KOPT-K1 (cell line): ENCODE data around the gene TRPT1.

Experiments used
- H3K27ac ChIP-seq: fragments of 200-600 bp; sonication (generic); 2 replicates; pipeline ENCODE4 v1.5.1; 2016; ENCODE audit warnings: antibody characterized with exemption, mild to moderate bottlenecking, low read depth, low read length; ENCODE audit not compliant: poor library complexity, severe bottlenecking
- H3K36me3 ChIP-seq: fragments of 200-600 bp; sonication (generic); 2 replicates; pipeline ENCODE4 v1.5.1; 2017; ENCODE audit warnings: antibody characterized with exemption, mild to moderate bottlenecking, low read length, moderate library complexity; ENCODE audit not compliant: insufficient read depth
- H3K9me3 ChIP-seq: fragments of 200-600 bp; sonication (generic); 2 replicates; pipeline ENCODE4 v1.5.1; 2017; ENCODE audit warnings: antibody characterized with exemption, low read length, mild to moderate bottlenecking; ENCODE audit not compliant: insufficient read depth, poor library complexity, severe bottlenecking

The TRPT1 gene

DNA sequence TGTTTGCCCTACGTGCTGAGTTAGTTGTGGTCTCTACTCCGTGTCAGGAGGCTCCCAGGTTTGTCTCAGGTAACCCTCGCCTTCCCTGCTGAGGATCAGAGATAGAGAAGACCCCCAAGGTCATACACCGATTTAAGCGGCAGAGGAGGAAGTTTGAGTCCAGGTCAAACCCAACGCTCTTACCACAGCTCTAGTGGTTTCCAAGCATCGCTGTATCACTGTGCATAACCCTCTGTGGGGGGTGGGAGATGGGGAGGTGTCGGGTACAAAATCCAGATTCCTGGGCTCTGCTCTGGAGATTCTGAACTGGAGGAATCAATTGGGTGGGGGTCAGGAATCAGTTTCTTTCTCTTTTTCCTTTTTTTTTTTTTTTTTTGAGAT lies 5.0 kb upstream of the TRPT1 start:
- Histone ChIP-seq H3K27ac (peak overlapping the region; percentile 60), H3K9me3 (no peaks in the 10 kb centered on the region), H3K36me3 (peaks cover 3% of the 10 kb centered on the region; the same call in 1 of the 2 replicates)

DNA sequence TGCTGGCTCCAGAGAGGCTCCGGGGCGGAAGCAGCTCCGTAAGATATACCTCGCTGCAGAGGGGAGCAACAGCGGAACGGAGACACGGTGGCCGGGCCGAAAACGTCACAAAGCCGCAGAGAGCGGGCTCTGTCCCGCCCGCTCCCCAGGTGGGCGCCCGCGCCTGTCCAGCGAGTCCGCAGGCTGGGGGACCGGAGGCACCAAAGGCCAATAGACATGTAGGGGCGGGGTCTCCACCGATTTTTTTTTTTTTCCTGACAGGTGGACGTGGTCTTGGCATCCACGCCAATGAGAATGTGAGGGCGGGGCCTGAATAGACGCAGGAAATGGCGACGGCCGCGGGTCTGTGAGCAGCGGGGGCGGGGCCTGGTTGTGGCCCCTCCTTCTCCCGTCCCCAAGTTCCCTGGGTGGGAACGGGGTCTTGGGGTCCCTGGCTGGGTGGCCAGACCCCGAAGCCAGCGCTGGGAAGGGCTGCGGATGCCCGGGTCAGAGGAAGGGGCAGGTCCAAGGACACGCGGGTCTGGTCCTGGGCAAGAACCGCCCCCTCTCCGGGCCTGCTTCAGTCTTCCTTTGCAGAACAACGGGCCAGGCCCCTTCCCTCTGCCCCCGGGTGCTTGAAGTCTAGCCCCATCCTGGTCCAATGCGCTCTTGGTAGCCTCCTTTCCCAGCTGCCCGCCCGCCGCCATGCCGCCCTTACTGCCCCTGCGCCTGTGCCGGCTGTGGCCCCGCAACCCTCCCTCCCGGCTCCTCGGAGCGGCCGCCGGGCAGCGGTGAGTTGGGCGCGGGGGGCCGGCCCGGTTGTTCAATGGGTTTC lies 4.4 kb upstream of the TRPT1 start, which contains the start of gene DNAJC4:
Gene DNAJC4, plus strand, starts transcription at position 378 of the 814 bp plus-strand sequence. Its CDS starts 307 bp downstream, at position 685.
- Histone ChIP-seq H3K36me3 (peaks cover 3% of the 10 kb centered on the region; the same call in 1 of the 2 replicates), H3K27ac (peak within 1 kb of the TSS; percentile 60), H3K9me3 (no peaks in the 10 kb centered on the region)

DNA sequence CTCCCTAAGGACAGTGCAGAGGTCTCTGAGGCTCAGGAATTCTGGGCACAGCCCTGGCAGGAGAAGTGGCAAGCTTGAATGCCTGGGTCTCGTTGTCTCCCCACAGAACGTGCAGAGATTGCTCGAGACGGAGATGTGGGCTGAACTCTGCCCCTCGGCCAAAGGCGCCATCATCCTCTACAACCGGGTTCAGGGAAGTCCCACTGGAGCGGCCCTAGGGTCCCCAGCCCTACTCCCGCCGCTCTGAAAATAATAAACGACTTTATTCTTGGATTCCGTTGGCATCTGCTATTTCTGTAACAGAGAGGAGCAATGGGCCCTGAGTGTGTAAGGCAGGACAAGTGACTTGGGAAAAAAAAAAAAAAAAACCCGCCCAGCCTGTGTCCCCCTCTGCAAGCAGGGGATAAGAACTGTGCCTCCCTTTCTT lies 3.8 kb upstream of the TRPT1 start:
- no peaks in the 10 kb centered on the region for H3K9me3 ChIP-seq
- H3K36me3 ChIP-seq: peaks cover 3% of the 10 kb centered on the region; the same call in 1 of the 2 replicates
- peak overlapping the region; percentile 60 for H3K27ac ChIP-seq

DNA sequence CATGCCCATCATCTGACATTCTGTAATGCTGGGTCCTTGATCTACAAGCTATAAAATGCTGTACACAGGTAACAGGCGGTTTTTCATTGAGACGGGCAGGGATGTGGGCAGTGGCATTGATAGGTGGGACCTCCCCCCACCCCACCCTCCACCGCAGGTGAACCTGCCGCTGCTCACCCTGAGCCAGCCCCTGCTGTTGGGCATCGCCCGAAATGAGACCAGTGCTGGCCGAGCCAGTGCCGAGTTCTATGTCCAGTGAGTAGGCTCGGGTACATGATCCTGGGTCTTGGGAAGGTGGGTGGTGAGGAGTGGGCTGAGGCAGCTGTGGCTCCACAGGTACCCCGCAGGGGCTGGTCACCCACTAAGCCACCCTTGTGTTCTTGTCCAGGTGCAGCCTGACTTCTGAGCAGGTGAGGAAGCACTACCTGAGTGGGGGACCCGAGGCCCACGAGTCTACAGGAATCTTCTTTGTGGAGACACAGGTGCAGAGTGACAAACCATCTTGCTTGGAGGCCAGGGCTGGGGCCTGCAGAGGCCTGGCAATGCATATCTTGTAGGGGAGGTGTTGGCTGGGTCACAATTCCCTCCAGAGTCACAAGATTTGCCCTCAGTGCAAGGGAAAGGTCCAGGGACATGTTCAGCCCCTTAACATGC lies 3.2 kb upstream of the TRPT1 start:
- H3K36me3 ChIP-seq: peaks cover 8% of the 10 kb centered on the region
- no peaks in the 10 kb centered on the region for H3K9me3 ChIP-seq
- H3K27ac ChIP-seq: peak overlapping the region; percentile 60

DNA sequence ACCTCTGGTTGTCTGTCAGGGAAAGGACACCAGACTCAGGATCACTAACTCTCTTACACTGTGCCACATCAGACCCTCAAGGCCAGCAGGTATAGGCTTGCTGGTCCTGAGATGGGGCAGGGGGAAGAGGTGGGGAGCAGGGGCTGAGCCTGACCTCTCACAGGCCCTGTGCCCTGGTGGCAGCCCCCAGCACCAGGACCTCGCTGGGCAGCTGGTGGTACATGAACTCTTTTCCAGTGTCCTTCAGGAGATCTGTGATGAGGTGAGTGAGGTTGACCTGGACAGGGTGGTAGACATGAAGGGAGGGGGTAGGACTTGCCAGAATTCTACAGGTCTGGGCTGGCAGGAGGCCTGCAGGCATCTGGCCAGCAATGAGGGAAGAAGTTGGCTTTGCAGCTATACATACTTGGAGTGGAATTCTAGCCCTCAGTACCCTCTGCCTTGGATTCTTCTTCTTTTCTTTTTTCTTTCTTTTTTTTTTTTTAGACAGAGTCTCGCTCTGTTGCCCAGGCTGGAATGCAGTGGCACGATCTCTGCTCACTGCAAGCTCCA lies 1.5 kb upstream of the TRPT1 start:
- Histone ChIP-seq H3K27ac (peak overlapping the region; percentile 92), H3K9me3 (no peaks in the 10 kb centered on the region), H3K36me3 (peaks cover 25% of the 10 kb centered on the region)

DNA sequence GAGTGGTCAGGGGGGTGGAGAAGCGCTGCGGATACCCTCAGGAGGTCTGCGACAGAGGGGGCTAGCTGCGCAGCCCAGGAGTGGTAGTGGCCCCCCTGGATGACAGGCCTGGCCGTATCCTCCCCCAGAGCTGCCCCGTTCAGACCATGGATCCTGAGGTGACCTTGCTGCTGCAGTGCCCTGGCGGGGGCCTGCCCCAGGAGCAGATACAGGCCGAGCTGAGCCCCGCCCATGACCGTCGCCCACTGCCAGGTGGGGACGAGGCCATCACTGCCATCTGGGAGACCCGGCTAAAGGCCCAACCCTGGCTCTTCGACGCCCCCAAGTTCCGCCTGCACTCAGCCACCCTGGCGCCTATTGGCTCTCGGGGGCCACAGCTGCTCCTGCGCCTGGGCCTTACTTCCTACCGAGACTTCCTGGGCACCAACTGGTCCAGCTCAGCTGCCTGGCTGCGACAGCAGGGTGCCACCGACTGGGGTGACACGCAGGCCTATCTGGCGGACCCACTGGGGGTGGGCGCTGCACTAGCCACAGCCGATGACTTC lies 593 bp upstream of the TRPT1 start:
- Histone ChIP-seq H3K27ac (peak overlapping the region; percentile 92), H3K36me3 (peaks cover 28% of the 10 kb centered on the region), H3K9me3 (no peaks in the 10 kb centered on the region)

DNA sequence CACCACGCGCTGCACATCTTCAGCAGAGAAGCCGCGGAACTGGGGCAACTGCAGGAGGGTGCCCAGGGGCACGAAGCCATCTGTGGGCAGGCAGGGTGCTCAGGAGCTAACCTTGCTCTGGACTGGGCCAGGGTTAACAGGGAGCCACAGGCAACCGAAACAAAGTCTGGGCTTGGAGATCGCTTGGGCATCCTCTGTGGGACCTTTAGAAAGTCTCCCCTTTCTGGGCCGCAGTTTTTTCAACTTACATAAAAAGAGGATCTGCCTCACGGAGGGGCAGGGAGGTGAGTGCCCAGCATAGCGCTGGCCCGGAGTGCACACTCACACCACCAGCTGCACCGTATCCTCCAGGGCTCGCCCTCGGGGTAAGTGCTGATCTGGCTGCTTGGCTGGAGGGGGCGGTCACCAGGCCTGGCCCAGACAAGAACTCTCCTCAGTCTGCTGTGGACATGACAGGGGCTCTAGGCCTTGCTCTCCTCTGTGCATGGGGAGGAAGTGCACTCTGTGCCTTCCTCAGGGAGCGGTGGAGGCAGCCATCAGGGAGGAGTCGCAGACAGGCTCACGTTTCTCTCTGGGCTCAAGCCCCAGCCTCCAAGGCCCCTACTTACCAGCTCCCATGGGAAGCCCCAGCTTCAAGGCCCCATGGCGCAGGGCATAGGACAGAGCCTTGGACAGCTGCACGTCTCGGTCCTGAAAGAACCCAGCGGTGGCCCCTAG lies 937 bp downstream of the TRPT1 start:
- Histone ChIP-seq H3K27ac (peak overlapping the region; percentile 92), H3K36me3 (peaks cover 43% of the 10 kb centered on the region), H3K9me3 (no peaks in the 10 kb centered on the region)

DNA sequence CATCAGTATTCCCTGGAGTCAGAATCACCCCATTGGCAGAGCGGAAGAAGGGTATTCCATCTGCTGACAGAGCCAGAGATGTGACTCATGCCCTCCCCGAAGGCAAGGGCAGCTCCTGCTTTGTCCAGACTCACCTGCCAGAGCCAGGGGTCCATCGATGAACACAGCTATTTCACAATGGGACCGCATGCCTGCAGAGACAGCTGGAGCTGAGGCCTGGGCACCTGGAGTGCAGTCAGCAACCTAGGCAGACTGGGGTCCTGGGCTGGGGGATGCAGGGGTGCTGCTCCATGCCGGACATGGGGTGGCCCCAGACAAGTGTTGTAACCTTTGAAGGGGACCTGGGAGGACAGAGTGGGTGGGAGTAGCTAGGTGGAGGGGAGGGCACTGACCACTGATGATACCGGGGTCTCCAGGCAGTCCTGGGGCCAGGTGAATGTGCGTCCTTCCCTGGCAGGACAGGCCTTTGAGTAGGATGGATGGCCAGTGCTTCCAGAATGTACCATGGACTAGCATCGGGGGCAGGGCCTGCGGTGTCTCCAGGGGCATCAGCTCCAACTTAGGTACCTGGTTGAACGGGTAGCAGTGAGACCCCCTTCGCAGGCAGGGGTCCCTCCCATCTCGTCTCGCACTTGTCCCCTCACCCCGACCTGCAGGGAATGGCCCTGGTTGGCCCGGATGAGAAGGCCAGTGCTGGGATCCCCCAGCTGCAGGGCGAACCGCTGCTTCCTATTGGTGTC lies 1.7 kb downstream of the TRPT1 start:
- peaks cover 51% of the 10 kb centered on the region for H3K36me3 ChIP-seq
- H3K9me3 ChIP-seq: no peaks in the 10 kb centered on the region
- peak overlapping the region; percentile 92 for H3K27ac ChIP-seq

DNA sequence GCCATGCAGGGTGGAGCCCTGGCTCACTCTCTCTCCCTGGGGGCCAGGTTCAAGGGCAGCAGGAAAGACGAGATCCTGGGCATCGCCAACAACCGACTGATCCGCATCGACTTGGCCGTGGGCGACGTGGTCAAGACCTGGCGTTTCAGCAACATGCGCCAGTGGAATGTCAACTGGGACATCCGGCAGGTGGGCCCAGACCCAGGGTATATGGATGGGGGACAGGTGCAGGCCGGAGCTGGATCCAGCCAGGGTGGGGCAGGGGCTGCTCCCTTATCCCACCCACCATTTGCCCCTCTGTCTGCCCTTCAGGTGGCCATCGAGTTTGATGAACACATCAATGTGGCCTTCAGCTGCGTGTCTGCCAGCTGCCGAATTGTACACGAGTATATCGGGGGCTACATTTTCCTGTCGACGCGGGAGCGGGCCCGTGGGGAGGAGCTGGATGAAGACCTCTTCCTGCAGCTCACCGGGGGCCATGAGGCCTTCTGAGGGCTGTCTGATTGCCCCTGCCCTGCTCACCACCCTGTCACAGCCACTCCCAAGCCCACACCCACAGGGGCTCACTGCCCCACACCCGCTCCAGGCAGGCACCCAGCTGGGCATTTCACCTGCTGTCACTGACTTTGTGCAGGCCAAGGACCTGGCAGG lies 2.9 kb downstream of the TRPT1 start:
- H3K36me3 ChIP-seq: peaks cover 59% of the 10 kb centered on the region
- no peaks in the 10 kb centered on the region for H3K9me3 ChIP-seq
- H3K27ac ChIP-seq: no peak overlapping the region

DNA sequence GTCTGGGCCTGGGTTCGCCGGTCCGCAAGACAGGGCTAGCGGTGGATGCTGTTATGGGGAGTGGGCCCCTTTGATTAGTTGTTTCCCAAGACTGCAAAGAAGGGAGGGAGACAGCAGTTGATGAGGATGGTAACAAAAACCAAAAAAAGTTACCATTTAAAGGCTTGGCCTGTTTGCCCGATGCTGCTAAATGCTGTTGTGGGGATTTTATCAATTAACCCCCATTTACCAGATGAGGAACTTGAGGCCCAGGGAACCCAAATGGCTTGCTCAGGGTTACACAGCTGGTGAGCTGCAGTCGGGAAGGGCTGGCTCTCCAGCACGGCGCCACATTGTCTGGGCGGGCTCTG lies 3.4 kb downstream of the TRPT1 start:
- H3K36me3 ChIP-seq: peaks cover 64% of the 10 kb centered on the region

DNA sequence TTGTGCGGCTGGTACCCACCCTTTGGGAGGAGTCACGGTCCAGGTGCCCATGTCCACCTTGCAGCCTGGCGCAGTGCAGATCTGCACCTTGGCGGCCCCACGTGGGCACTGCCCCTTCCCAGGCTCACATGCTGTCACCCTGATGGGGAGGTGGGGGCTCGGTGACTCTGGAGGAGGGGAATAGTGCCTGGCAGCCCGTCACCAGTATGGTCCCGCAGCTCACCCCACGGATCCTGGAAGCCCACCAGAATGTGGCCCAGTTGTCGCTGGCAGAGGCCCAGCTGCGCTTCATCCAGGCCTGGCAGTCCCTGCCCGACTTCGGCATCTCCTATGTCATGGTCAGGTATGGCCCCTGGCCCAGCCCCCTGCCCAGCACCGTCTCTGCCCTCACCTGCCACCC lies 5.2 kb downstream of the TRPT1 start:
- no peak overlapping the region for H3K27ac ChIP-seq
- H3K9me3 ChIP-seq: no peaks in the 10 kb centered on the region
- peaks cover 81% of the 10 kb centered on the region for H3K36me3 ChIP-seq

More for the DNA sequence above, 3.4 kb downstream of the TRPT1 start:
- H3K9me3 ChIP-seq: no peaks in the 10 kb centered on the region
- no peak overlapping the region for H3K27ac ChIP-seq

DNA sequence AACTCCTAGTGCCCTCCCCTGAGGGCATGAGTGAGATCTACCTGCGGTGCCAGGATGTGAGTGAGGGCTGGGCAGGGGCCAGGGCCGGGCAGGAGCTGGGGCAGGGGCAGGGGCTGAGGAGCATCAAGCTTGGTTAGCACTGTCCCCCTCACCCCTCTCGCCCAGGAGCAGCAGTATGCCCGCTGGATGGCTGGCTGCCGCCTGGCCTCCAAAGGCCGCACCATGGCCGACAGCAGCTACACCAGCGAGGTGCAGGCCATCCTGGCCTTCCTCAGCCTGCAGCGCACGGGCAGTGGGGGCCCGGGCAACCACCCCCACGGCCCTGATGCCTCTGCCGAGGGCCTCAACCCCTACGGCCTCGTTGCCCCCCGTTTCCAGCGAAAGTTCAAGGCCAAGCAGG lies 5.7 kb downstream of the TRPT1 start:
- H3K9me3 ChIP-seq: no peaks in the 10 kb centered on the region
- no peak overlapping the region for H3K27ac ChIP-seq
- H3K36me3 ChIP-seq: peaks cover 86% of the 10 kb centered on the region

DNA sequence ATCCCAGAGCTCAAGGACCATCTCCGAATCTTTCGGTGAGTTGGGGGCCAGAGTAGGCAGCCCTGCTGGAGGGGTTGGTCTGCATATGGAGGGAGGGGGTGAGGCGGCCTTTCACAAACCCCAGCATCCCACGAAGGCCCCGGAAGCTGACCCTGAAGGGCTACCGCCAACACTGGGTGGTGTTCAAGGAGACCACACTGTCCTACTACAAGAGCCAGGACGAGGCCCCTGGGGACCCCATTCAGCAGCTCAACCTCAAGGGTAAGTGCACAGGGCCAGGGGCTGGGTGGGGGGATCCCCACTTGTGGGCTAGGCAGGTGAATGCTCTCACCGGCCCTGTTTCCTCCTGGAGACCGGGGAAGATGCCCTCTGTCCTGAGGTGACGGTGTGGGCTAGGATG lies 6.2 kb downstream of the TRPT1 start:
- Histone ChIP-seq H3K9me3 (no peaks in the 10 kb centered on the region), H3K36me3 (peaks cover 91% of the 10 kb centered on the region), H3K27ac (no peak overlapping the region)

DNA sequence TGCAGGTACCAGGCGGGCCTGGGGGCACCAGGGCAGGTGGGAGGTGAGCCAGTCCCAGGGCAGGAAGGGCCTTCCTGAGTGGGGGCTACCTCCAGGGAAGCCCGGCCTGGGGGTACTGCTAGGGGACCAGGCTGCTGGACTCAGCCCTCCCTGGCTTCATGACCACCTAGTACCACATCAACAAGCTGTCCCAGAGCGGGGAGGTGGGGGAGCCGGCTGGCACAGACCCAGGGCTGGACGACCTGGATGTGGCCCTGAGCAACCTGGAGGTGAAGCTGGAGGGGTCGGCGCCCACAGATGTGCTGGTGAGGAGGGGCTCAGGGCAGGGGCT lies 6.7 kb downstream of the TRPT1 start:
- no peaks in the 10 kb centered on the region for H3K9me3 ChIP-seq
- H3K27ac ChIP-seq: no peak overlapping the region
- H3K36me3 ChIP-seq: peaks cover 92% of the 10 kb centered on the region
